AG10803 (cell line): ENCODE data around the gene COL15A1.
"Not testable (repeated sequence)": the region's sequence is repeated elsewhere in the genome, so short reads cannot be mapped to it uniquely, and the experiment has no call there.

ENCODE experiments used
- DNase-seq: peaks from one replicate; pipeline ENCODE4 v3.0.0; 2010; ENCODE audit warnings: low read depth
- H3K4me3 ChIP-seq: 2 replicates; pipeline ENCODE4 v1.5.1; 2011; ENCODE audit warnings: mild to moderate bottlenecking, low read length, control low read depth
- TF ChIP-seq, protein P1 (sequence below): conservative IDR thresholded peaks from 2 replicates; pipeline ENCODE4 v1.5.1; 2011; ENCODE audit warnings: mild to moderate bottlenecking, low read length, control low read depth, inconsistent platforms

The COL15A1 gene

GRCh38 chr9:98900725-98901124 is 43.0 kb upstream of the COL15A1 start:
- TF ChIP-seq, protein P1, sequence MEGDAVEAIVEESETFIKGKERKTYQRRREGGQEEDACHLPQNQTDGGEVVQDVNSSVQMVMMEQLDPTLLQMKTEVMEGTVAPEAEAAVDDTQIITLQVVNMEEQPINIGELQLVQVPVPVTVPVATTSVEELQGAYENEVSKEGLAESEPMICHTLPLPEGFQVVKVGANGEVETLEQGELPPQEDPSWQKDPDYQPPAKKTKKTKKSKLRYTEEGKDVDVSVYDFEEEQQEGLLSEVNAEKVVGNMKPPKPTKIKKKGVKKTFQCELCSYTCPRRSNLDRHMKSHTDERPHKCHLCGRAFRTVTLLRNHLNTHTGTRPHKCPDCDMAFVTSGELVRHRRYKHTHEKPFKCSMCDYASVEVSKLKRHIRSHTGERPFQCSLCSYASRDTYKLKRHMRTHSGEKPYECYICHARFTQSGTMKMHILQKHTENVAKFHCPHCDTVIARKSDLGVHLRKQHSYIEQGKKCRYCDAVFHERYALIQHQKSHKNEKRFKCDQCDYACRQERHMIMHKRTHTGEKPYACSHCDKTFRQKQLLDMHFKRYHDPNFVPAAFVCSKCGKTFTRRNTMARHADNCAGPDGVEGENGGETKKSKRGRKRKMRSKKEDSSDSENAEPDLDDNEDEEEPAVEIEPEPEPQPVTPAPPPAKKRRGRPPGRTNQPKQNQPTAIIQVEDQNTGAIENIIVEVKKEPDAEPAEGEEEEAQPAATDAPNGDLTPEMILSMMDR, result no peak
- no peak overlapping the region for H3K4me3 ChIP-seq
- DNase-seq, result peak; percentile 61

- not testable (repeated sequence) for DNase-seq, H3K4me3 ChIP-seq
These were observed 41.9 kb upstream of the COL15A1 start for GRCh38 chr9:98901843-98902242.

GRCh38 chr9:98902516-98902915 is 41.2 kb upstream of the COL15A1 start:
- TF ChIP-seq, protein P1, result no peak
- DNase-seq, result no peak
- H3K4me3 ChIP-seq, result no peak overlapping the region

DNA sequence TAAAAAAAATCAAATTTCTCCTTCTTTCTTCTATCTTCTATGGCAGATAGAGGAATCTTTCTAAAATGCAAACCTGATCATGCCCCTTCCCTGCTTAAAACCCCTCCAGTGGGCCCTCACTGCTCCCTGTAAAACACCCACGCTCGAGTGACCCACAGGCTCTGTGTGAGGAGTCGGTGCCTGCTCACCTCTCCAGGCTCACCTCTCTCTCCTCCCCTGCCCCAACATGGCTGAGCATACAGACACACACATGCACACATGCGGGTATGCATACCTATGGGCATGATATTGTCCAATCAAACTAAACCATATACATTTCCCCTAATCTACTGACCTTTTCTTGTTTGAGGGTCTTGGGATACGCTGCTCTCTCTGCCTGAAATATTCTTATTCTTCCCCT is 40.8 kb upstream of the COL15A1 start:
- TF ChIP-seq, protein P1, result no peak
- no peak overlapping the region for H3K4me3 ChIP-seq
- no peak for DNase-seq

DNA sequence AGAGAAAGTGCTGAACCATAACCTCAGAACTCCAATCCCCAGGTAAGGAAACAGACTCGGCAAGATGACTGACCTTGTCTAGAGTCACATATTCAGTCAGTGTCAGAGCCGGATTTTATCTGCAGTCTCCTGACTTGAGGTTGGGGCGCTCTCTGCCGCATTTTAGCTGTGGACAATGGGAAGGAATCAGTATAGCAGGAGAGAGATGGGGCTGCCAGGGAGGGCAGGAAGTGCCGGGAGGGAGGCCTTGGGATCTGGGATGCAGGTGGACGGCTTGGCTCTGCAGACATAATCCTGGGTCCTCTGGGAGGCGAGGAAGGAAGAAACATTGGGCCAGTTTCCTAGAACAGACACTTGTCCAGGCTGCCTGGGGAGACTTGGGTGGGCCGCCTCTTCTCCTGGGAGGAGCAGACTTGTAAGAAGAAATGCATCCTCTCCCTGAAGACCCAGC is 39.7 kb upstream of the COL15A1 start:
- DNase-seq, result no peak
- TF ChIP-seq, protein P1, result no peak
- H3K4me3 ChIP-seq, result no peak overlapping the region

GRCh38 chr9:98905015-98905414 is 38.7 kb upstream of the COL15A1 start:
- DNase-seq, result no peak
- TF ChIP-seq, protein P1, result no peak
- H3K4me3 ChIP-seq, result no peak overlapping the region

DNA sequence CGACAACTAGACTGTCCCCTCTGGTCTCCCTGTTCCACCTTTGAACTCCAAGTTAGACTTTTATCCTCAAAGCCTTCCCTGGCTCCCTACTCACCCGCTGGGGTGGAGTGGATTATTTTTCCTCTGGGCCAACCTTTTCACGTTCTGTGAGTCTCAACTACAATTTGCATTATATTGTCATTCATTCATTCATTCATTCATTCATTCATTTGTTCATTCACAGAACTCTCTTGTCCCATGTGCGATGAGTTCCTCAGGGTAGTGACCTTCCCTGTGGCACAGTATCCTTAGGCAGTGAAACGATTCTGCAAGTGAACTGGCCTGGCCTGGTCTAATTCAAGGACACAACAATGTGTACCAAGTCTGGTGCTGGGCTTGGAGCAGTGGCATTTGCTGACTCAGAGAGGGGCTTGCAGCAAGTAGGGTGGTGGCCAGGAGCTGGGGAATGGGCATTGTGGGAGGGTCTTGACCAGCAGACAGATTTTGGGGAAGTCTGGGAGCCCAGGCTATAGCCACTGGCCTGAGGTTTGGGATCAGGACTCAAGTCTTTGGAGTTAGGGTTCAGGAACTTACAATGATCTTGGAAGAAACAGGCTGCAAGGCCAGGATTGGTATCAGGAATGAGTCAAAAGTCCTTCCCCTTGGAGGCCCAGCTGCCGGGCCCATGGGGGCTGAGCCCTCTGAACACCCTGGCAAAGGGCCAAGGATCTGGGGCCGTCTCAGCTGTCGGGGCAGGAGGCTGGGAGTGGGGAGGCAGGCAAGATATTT is 37.2 kb upstream of the COL15A1 start:
- TF ChIP-seq, protein P1, result no peak
- no peak overlapping the region for H3K4me3 ChIP-seq
- DNase-seq, result peak; percentile 71
